HG02884 (cell line): ENCODE results near the gene PTPRF.

Experiments used
- ATAC-seq: cut with Tn5 transposase; IDR thresholded peaks from one replicate; pipeline ENCODE4 v1.9.1; 2021; ENCODE audit warnings: mild to moderate bottlenecking, moderate library complexity; ENCODE audit not compliant: unreplicated experiment

The PTPRF gene

GRCh38 chr1:43512681-43513080 is 18.0 kb upstream of the PTPRF start:
- ATAC-seq = no peak

GRCh38 chr1:43513471-43514173 is 17.1 kb upstream of the PTPRF start:
- no peak for ATAC-seq

GRCh38 chr1:43518935-43519686 is 11.6 kb upstream of the PTPRF start:
- no peak for ATAC-seq

GRCh38 chr1:43520100-43520778 is 10.4 kb upstream of the PTPRF start:
- no peak for ATAC-seq

GRCh38 chr1:43521078-43521477 is 9.6 kb upstream of the PTPRF start:
- no peak for ATAC-seq

- no peak for ATAC-seq
These were observed 8.9 kb upstream of the PTPRF start for GRCh38 chr1:43521756-43522155.

- no peak for ATAC-seq
These were observed 8.3 kb upstream of the PTPRF start for GRCh38 chr1:43522431-43522775.

GRCh38 chr1:43522776-43523480 is 7.8 kb upstream of the PTPRF start:
- no peak for ATAC-seq

GRCh38 chr1:43524804-43525203 is 5.9 kb upstream of the PTPRF start:
- no peak for ATAC-seq

- no peak for ATAC-seq
These were observed 4.7 kb upstream of the PTPRF start for GRCh38 chr1:43526002-43526401.

GRCh38 chr1:43527111-43527878 is 3.4 kb upstream of the PTPRF start:
- no peak for ATAC-seq

- ATAC-seq = no peak
These were observed 1.4 kb upstream of the PTPRF start for GRCh38 chr1:43529206-43529731.

GRCh38 chr1:43531107-43531905 is 623 bp downstream of the PTPRF start:
- no peak for ATAC-seq

GRCh38 chr1:43531906-43532584 is 1.4 kb downstream of the PTPRF start:
- ATAC-seq = no peak

- no peak for ATAC-seq
These were observed 2.0 kb downstream of the PTPRF start for GRCh38 chr1:43532716-43533115.

GRCh38 chr1:43533584-43533983 is 2.9 kb downstream of the PTPRF start:
- ATAC-seq = no peak

- ATAC-seq = no peak
These were observed 3.6 kb downstream of the PTPRF start for GRCh38 chr1:43534256-43534655.

GRCh38 chr1:43536196-43536863 is 5.6 kb downstream of the PTPRF start:
- no peak for ATAC-seq
